SKM-1 (cell line): Measurements from ENCODE around the gene SRGAP1.

Experiments
- DNase-seq: peaks from one replicate; lab custom pipeline; 2025; ENCODE audit not compliant: unreplicated experiment; lab: John Stamatoyannopoulos, UW

The SRGAP1 gene

GRCh38 chr12:63961048-63961447, 116.5 kb downstream of the SRGAP1 start:
- DNase-seq: no peak

DNA sequence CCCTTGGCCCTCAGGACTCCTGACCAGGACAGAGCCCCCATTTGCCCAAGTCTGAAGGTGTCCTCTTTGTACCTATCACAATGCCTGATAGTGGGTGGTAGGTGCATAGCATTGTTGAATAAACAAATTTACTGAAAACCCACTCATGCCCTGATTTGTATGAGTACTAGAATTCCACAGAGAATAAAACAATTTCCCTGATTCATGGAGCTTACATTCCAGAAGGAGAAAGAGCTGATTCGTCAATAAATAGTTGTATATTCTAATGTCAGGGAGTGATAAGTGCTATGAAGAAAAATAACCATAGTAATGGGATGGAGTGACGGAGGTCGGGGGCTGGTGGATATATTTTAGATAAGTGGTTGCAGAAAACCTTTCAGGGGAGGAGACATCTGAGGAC, 117.0 kb downstream of the SRGAP1 start:
- DNase-seq: no peak

DNA sequence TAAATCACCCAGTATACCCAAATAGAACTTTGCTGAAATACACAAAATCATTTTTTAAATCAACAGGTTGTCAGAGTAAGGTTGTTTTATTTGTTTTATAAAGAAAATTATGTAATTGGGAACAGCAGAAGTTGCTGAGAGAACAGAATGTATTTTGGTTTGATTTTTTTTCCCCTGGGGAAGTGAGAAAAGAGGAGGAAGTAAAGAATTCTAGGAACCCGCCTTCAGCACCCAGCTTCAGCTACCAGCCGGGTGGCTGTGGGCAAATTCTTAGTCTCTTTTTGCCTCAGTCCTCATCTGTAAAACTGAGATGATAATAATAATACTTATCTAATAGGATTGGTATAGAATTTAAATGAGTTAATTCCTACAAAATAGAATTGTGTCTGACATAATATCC, 119.4 kb downstream of the SRGAP1 start:
- DNase-seq: no peak

GRCh38 chr12:63964301-63964700, 119.8 kb downstream of the SRGAP1 start:
- no peak for DNase-seq

DNA sequence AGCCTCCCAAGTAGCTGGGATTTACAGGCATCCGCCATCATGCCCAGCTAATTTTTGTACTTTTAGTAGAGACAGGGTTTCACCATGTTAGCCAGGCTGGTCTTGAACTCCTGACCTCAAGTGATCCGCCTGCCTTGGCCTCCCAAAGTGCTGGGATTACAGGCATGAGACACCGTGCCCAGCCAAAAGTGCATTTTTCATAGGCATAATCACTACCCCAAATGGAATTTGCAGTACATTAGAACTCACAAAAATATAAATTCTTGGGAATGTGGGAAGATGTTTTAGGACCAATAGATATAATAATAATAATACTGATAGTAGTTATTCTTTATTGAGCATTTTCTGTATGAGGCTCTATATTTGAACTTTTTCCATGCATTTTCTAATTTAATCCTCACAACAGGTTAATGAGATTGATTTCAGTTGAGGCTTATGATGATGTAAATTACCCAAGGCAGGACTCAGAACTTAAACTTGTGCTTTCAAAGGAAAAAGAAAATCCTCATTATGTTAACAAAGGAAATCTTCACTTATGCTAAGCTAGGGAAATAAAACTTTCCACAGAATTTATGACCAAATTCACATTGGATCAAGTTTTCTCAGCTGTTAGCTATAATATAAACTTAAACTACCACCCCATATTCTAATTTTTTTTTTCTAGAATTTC, 121.6 kb downstream of the SRGAP1 start:
- DNase-seq: no peak

- DNase-seq: no peak
These were observed 122.1 kb downstream of the SRGAP1 start for GRCh38 chr12:63966606-63966975.

DNA sequence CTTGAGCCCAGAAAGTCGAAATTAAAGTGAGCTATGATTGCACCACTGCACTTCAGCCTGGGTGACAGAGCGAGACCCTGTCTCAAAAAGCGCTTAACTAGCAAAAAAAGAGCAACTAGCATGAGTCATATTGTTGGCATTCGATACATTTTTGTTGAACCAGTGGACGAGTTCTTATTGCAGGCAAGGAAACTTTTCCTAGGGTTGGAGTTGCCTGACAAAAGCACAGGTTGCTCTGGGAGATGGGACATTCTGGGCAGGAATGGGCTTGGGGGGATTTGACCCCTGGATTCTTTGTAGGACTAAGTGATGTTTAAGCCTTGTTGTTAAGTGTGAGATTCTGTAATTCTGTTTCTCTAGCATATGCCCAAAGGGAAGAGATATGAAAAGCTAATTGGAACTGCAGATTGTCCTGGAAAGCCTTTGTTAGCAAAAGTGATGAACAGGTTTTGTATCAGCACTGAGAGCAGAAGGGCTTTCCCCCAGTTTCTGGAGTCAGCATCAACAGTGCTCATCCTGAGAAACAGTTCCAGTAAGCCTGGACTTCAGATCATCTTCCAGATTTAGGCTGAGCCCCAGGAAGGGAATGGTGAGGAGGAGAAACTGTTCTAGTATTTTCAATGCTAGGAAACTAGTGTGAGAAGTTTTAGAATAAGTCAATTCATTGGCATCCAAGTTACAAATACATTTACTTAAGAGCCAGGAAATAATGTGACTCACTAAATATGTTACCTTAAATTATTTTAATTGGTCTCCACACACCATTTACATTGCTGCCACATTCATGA, 123.1 kb downstream of the SRGAP1 start:
- DNase-seq: no peak

GRCh38 chr12:63968673-63969072, 124.2 kb downstream of the SRGAP1 start:
- no peak for DNase-seq

DNA sequence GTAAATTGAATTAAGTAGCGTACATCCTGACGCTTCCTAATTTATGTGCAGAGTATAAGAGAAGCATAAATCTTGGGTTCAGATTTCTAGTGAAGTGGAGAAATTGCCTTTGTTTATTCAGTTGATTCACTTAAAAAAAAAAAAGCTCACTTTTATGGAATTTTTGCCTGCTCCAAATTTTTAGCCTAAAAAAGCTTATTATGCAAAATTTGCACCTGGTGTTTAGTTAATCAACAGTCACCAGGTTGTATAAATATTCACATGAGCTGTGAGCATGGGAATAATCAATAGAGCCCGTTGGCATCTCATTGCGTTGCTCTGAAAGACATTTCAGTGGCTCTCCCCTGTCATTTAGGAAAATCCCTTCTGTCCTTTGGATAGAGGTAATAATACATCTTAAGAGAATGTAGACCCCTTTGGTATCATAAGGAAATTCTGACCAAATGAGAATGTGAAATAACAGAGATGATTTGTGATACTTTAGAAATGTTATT, 132.4 kb downstream of the SRGAP1 start:
- DNase-seq: no peak

DNA sequence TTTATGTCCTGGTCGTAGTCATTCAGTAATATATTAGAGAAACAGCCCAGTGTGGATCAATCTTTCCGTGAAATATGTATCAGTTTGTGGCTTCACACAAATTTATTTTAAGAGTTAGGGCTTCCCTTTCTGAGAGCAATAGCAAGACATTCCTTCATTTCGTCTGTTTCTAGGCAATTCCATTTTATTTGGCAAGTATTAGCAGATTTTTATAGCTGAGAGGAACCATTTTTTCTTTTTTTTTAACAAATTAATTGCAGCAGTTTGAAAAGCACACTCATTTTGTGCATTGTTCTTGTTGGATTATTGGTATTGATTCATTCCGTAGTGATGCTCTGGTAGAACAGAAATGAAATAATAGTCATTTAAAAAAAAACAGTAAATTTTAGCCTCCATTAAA, 132.9 kb downstream of the SRGAP1 start:
- DNase-seq: no peak

DNA sequence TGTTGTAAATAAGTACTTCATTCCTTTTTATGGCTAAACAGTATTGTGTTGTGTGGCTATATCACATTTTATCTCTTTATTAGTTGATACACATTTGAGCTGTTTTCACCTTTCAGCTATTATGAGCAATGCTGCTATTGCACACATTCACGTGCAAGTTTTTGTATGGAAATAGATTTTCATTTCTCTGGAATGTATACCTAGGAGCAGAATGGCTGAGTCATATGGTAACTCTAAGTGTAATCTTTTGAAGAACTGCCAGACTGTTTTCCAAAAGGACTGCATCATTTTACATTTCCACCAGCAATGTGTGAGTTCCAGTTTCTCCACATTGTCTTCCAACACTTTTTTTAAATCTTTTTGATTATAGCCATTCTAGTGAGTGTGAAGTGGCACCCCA, 134.0 kb downstream of the SRGAP1 start:
- DNase-seq: no peak

GRCh38 chr12:63980211-63980610, 135.7 kb downstream of the SRGAP1 start:
- DNase-seq: no peak

DNA sequence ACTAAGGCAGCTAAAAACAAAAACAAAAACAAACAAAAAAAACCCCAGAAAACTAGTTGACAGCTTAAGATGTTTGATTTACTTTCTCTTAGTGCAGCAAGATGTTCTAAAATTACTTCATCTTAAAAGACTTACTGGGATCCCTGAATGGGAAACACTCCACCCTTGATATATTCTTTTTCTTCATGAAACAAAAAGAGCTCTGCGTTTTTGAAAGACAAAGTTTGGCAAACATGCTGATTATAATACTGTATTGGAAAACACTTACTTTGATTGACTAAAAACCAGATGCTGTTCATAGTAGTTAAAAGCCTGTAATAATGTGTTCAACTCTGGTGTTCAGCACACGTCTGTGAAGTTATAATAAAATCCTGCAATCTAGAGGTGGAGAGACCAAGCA, 136.8 kb downstream of the SRGAP1 start:
- DNase-seq: no peak

DNA sequence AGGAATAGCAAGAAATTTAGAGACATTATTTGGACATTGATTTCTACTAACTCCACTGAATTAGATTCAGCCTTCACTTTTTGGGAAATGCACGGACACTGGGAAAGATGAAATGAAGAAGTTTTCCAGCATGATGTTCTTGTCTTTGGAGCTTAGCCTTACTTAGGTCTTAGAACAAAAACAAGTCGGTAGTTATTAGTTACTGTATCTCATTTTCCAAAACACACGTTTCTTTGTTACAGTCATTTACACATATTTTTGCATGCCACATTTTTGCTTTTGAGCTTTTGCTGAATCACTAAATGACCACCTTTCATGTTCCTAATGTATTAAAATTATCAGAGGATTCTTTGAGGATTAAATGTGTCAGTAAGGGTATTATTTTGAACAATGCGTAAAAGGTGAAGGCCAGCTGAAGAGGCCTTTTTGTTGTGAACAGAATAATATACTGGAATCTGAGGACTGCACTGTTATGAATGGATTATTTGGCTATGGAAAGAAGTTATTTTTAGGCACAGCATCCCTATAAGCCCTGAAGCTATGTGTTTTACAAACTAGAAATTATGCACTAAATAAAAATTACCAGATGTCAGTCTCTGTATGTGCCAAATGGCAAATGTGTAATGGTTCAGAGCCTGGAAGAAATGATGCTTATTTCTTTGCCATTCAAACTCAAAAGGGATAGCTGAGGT, 138.2 kb downstream of the SRGAP1 start:
- no peak for DNase-seq

DNA sequence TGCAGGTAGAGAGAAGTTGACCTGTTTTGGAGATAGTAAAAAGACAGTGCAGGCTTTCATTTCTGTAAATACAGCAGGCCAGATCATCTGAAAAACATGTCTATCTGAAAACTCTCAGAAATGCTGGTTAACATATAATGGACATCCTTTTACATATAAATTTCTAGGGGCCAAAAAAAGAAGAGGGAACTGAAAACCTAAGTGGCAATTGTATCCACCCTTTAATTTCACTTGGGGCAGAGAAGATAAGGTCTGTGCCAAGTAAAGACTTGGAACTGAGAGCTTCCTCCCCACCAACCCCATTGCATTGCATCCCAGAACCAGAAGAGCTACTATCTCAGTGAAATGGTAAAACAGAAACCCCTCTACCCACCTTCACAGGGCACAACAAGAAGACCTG, 141.0 kb downstream of the SRGAP1 start:
- DNase-seq: no peak

GRCh38 chr12:63985945-63986344, 141.4 kb downstream of the SRGAP1 start:
- DNase-seq: no peak

- DNase-seq: no peak
These were observed 144.9 kb downstream of the SRGAP1 start for GRCh38 chr12:63989301-63989845.

DNA sequence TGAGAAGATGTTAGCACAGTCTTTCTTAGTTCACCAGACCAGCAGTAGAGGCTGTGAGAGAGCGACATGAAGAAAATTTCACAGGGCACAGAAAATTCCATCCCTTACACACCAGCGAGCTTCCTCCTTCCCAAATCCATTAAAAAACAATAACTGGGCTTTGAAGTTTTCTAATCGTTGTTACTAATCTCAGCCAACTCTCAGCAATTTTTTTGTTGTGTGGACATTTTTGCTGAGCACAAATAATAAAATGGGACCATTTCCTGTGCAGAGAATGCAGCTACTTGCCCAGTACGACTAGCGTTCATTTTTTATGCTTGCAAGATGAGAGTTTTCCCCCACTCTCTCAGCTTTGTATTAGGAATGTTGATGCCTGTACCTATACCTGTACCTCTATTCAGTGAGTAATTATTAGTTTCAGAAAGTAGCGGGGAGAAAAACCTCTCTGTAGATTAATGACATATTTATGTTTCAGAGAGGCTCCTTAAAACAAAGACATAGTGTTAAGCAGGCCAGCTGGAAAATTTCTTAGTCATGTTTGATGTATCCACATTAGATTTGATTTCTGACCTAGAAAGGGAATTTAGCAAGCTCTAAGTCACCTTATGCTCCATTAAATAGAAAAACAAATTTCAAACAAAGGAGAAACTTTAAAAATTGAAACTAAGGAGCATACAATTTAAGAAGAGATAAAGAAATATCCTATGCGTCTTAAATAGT, 146.5 kb downstream of the SRGAP1 start:
- DNase-seq: no peak

GRCh38 chr12:63994704-63995103, 150.2 kb downstream of the SRGAP1 start:
- no peak for DNase-seq

DNA sequence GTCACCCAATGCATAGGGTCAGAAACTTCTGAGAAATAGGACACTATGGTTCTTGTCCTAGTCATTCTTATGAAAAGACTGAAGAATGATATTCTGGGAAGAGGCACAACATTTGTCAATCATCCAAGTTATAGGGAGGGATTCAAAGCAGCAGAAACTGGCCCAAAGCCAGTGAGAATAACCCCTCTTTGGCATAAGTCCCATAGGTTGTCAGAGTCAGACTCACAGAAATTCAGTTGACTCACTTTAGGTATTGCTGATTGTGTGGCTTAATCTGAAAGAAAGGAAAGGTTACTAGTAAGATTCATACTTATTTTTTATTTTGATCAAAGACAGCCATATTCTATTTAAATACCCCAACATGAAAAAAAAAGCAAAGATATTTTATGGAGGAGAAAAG, 151.0 kb downstream of the SRGAP1 start:
- DNase-seq: no peak

DNA sequence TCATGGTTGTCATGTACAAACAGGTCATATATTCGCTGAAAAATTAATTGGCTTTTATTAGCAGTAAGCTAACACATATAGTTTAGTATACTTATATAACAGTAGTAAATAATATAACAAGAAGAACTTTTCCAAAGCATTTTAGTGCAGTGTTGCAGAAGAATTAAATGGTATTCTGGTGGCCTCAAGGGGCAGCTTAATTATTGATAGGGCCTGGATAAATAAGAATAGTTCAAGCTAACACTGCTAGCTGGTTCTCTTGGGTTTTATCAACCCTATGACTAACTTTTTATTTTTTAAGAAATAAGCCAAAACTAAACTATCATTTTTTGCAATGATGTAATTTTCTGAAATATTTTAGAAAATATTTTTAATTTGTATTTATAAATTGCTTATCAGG, 152.1 kb downstream of the SRGAP1 start:
- no peak for DNase-seq
